K562 (cell line): Measurements from ENCODE around the gene HECW1. TPM values are rescaled to one million over a fixed set of nuclear protein-coding genes. Genes with fewer than 3 reads are reported as not detected.

Experiments
- ATAC-seq: fragments of 200-7000 bp; cut with Tn5 transposase; 3 replicates; pipeline ENCODE4 v1.9.1; 2020; ENCODE audit warnings: moderate library complexity
- BruUV-seq: library from RNA; stranded (reverse); fragments of 400-500 nt; replicated peaks from 2 replicates; lab custom pipeline; 2021; lab: Mats Ljungman, UMichigan
- CTCF ChIA-PET: fragments of 300-600 bp; formaldehyde crosslinking; extraction: SDS; loops from one replicate; lab custom pipeline; 2021; ENCODE audit warnings: low intra/inter-chr PET ratio; lab: Yijun Ruan, JAX
- POLR2A ChIA-PET: fragments of 300-600, 350-650 bp; sonication (Branson Sonifier 250); formaldehyde crosslinking; extraction: SDS; loops from one replicate; lab custom pipeline; 2021; ENCODE audit warnings: antibody characterized with exemption, inconsistent platforms; lab: Yijun Ruan, JAX
- DNase-seq, 4 experiments: peaks; one replicate each; pipeline versions ENCODE4 v3.0.0 to v3.0.0-alpha.2; 2011 to 2018; ENCODE audit warnings: low spot score in 3 of 4, mixed read lengths in 3 of 4; ENCODE audit errors: extremely low read depth in 1 of 4
- FAIRE-seq: peaks from 2 replicates; lab custom pipeline; 2011; peaks lifted over from hg19 to GRCh38; lab: Jason Lieb, UNC
- H2AFZ ChIP-seq: 2 replicates; pipeline ENCODE4 v1.6.0; 2011; ENCODE audit warnings: low read depth, low read length, control low read depth, inconsistent platforms
- H3K27ac ChIP-seq: fragments of 200-600 bp; 3 replicates; pipeline ENCODE4 v1.8.0; 2011; ENCODE audit warnings: low read depth, mild to moderate bottlenecking, control low read depth, inconsistent platforms, low read length, moderate library complexity, mixed read lengths; ENCODE audit errors: extremely low read depth
- H3K27me3 ChIP-seq, 2 experiments: fragments of 300-600 bp in 1 of 2; 2 replicates in 1 of 2; 3 replicates in 1 of 2; pipeline versions ENCODE4 v1.6.0 to v1.8.0; 2011; ENCODE audit warnings: inconsistent platforms in 2 of 2, low read length in 2 of 2, mild to moderate bottlenecking in 1 of 2, mixed read lengths in 1 of 2, moderate library complexity in 1 of 2; ENCODE audit not compliant: control insufficient read depth in 2 of 2, insufficient read depth in 2 of 2
- H3K36me3 ChIP-seq: fragments of 300-600 bp; 3 replicates; pipeline ENCODE4 v1.8.0; 2011; ENCODE audit warnings: mild to moderate bottlenecking, low read length, inconsistent platforms; ENCODE audit not compliant: control insufficient read depth, insufficient read depth
- H3K4me1 ChIP-seq, 2 experiments: fragments of 200-600 bp in 1 of 2; replicated peaks in 1 of 2; 2 replicates in 1 of 2; 3 replicates in 1 of 2; pipeline versions ENCODE4 v1.5.1 to v1.8.0; 2011; ENCODE audit warnings: inconsistent platforms in 2 of 2, low read length in 2 of 2, mild to moderate bottlenecking in 1 of 2, mixed read lengths in 1 of 2, moderate library complexity in 1 of 2; ENCODE audit not compliant: control insufficient read depth in 2 of 2, insufficient read depth in 2 of 2
- H3K4me2 ChIP-seq: 2 replicates; pipeline ENCODE4 v1.6.1; 2011; ENCODE audit warnings: low read length, control low read depth, inconsistent platforms, mixed read lengths; ENCODE audit not compliant: insufficient read depth
- H3K4me3 ChIP-seq: fragments of 200-600 bp; sonication (generic), shearing (Covaris generic); 2 replicates; pipeline ENCODE4 v1.5.1; 2016; ENCODE audit warnings: control low read depth, inconsistent platforms
- H3K79me2 ChIP-seq: fragments of 200-600 bp; 3 replicates; pipeline ENCODE4 v1.8.0; 2011; ENCODE audit warnings: low read length, inconsistent platforms; ENCODE audit not compliant: control insufficient read depth, insufficient read depth
- H3K9ac ChIP-seq, 2 experiments: 2 replicates each; pipeline versions ENCODE4 v1.6.0 to v1.6.1; 2011; ENCODE audit warnings: low read depth in 2 of 2, low read length in 2 of 2, control low read depth in 1 of 2, inconsistent platforms in 1 of 2, mild to moderate bottlenecking in 1 of 2, mixed read lengths in 1 of 2; ENCODE audit not compliant: insufficient read depth in 1 of 2
- H3K9me1 ChIP-seq: one replicate; pipeline ENCODE4 v1.6.0; 2011; ENCODE audit warnings: inconsistent platforms, mild to moderate bottlenecking, low read length, moderate library complexity; ENCODE audit not compliant: control insufficient read depth, insufficient read depth
- H3K9me3 ChIP-seq: replicated peaks from 2 replicates; pipeline ENCODE4 v1.5.1; 2011; ENCODE audit warnings: low read depth, low read length, inconsistent platforms; ENCODE audit not compliant: control insufficient read depth, insufficient read depth
- H4K20me1 ChIP-seq: replicated peaks from 2 replicates; pipeline ENCODE4 v1.6.1; 2011; ENCODE audit warnings: low read length, inconsistent platforms, mixed read lengths; ENCODE audit not compliant: control insufficient read depth, insufficient read depth
- CBX2 ChIP-seq: fragments of 200-600 bp; sonication (generic); IDR thresholded peaks from one replicate; pipeline ENCODE4 v1.6.1; 2012; ENCODE audit warnings: mild to moderate bottlenecking, low read length, inconsistent platforms; ENCODE audit not compliant: insufficient read depth, poor library complexity, severe bottlenecking
- CCNT2 ChIP-seq: IDR thresholded peaks from 2 replicates; pipeline ENCODE4 v1.6.1; 2011; ENCODE audit warnings: borderline replicate concordance, low read depth, mild to moderate bottlenecking, moderate library complexity, mixed read lengths, low read length; ENCODE audit not compliant: insufficient read length; ENCODE audit errors: extremely low read depth
- FOXK1 ChIP-seq: sonication (generic); formaldehyde crosslinking; IDR thresholded peaks from 2 replicates; pipeline ENCODE4 v1.8.0; 2022; ENCODE audit warnings: missing genetic modification reagents, mild to moderate bottlenecking, borderline replicate concordance
- MECOM ChIP-seq: fragments of 250-450 bp; sonication (Bioruptor Pico); IDR thresholded peaks from 2 replicates; pipeline ENCODE4 v1.8.0; 2022; ENCODE audit warnings: inconsistent platforms
- MTA1 ChIP-seq: fragments of 450-650 bp; IDR thresholded peaks from 2 replicates; pipeline ENCODE4 v1.6.1; 2017; ENCODE audit warnings: borderline replicate concordance
- PHF21A ChIP-seq: fragments of 450-650 bp; IDR thresholded peaks from 2 replicates; pipeline ENCODE4 v1.6.1; 2017; ENCODE audit warnings: low read depth, borderline replicate concordance
- STAT5B ChIP-seq: fragments of 250-450 bp; sonication (Bioruptor Pico); IDR thresholded peaks from 2 replicates; pipeline ENCODE4 v1.8.0; 2021; ENCODE audit warnings: mild to moderate bottlenecking, inconsistent platforms
- THRA ChIP-seq: fragments of 450-650 bp; IDR thresholded peaks from 2 replicates; pipeline ENCODE4 v1.6.1; 2017; ENCODE audit warnings: mild to moderate bottlenecking, moderate library complexity
- ZNF395 ChIP-seq: fragments of 200-800 bp; sonication (Bioruptor generic); IDR thresholded peaks from 2 replicates; pipeline ENCODE4 v1.6.1; 2017; ENCODE audit warnings: missing genetic modification characterization, missing compliant biosample characterization
- ZNF512 ChIP-seq: IDR thresholded peaks from 2 replicates; pipeline ENCODE4 v1.6.1; 2016; ENCODE audit warnings: missing genetic modification characterization, missing compliant biosample characterization
- ZNF57 ChIP-seq: fragments of 450-650 bp; formaldehyde crosslinking; IDR thresholded peaks from 2 replicates; pipeline ENCODE4 v1.4.0; 2020; ENCODE audit warnings: mild to moderate bottlenecking, moderate library complexity
- in situ Hi-C: fragments of 300-500 bp; cut with MboI; formaldehyde crosslinking; loops from 4 replicates; pipeline ENCODE4 v1.15.0; 2018; ENCODE audit warnings: inconsistent platforms, mixed read lengths
- intact Hi-C: fragments of 100-400 bp; cut with micrococcal nuclease; formaldehyde crosslinking; loops from 2 replicates; pipeline ENCODE4 v1.14.2; 2022
- polyA plus RNA-seq, 8 experiments: library from polyadenylated mRNA; depleted of rRNA in 4 of 8; stranded (reverse) in 5 of 8; unstranded in 3 of 8; fragments of >200 nt; fragmentation: Nextera tagmentation in 2 of 8; fragmentation: Illumina TruSeq in 1 of 8; extraction: Ambion mirVana in 2 of 8; extraction: Trizol in 1 of 8; gene quantifications; 2 replicates each; pipeline versions ENCODE4 v1.2.1 to v1.2.3, GENCODE V29; 2011 to 2014; ENCODE audit warnings: inconsistent platforms in 1 of 8, missing spikeins in 1 of 8
- total RNA-seq, 7 experiments: library from RNA; depleted of rRNA in 6 of 7; stranded (reverse); fragments of >200 nt in 6 of 7; fragmentation: Illumina TruSeq in 2 of 7; extraction: Trizol in 2 of 7; gene quantifications; 2 replicates each; pipeline versions ENCODE4 v1.2.1 to v1.2.3, GENCODE V29; 2011 to 2021; ENCODE audit warnings: low replicate concordance in 1 of 7
- TF ChIP-seq, protein P1 (sequence below): fragments of 450-650 bp; formaldehyde crosslinking; IDR thresholded peaks from 2 replicates; pipeline ENCODE4 v1.4.0; 2020; ENCODE audit warnings: mild to moderate bottlenecking, mixed read lengths
- TF ChIP-seq, protein P2 (sequence below): sonication (generic); formaldehyde crosslinking; IDR thresholded peaks from 2 replicates; pipeline ENCODE4 v1.8.1; 2023; ENCODE audit warnings: mild to moderate bottlenecking, missing genetic modification reagents

The HECW1 gene
- total and polyA plus RNA-seq, 9 of the 15 experiments (the other 6 are each of a cell fraction or from before 2014, with no cell fraction given): 0.07 to 0.31 (median 0.13) TPM; not detected in 4

GRCh38 chr7:43220250-43220649 lies 107.8 kb downstream of the HECW1 start (continued):
- TF ChIP-seq, protein P1, sequence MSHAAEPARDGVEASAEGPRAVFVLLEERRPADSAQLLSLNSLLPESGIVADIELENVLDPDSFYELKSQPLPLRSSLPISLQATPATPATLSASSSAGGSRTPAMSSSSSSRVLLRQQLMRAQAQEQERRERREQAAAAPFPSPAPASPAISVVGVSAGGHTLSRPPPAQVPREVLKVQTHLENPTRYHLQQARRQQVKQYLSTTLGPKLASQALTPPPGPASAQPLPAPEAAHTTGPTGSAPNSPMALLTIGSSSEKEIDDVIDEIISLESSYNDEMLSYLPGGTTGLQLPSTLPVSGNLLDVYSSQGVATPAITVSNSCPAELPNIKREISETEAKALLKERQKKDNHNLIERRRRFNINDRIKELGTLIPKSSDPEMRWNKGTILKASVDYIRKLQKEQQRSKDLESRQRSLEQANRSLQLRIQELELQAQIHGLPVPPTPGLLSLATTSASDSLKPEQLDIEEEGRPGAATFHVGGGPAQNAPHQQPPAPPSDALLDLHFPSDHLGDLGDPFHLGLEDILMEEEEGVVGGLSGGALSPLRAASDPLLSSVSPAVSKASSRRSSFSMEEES (CRISPR knock-in tag): peak; percentile 95
- TF ChIP-seq STAT5B: no peak
- TF ChIP-seq, all 486 proteins: peak for 7

DNA sequence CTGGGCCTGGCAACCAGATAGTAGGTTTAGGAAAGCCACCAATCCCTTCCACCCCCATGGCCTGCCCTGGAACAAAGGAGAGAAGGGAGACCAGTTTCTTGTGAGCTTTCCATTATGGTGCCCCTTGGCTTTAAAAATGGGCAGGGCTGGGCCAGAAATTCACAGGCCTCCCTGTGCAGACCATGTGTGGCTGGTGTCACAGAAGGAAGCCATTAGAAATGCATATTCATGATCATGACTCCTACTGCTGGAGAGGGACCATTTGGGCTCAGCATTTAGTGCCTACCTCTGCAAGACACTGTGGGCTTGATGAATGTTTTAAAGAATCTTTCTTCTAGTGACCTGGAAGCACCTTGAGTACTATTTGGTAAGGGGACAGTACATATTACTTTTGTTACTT lies 108.3 kb downstream of the HECW1 start:
- intact Hi-C loops: no loop called here
- H3K4me3 ChIP-seq: no peak overlapping the region
- H3K36me3 ChIP-seq: no peaks in the 10 kb centered on the region
- no peaks in the 10 kb centered on the region for H3K4me1 ChIP-seq
- H3K9ac ChIP-seq: no peak overlapping the region
- in situ Hi-C loops: no loop called here
- H4K20me1 ChIP-seq: no peaks in the 10 kb centered on the region
- FAIRE-seq: no peak
- no peak overlapping the region for H2AFZ ChIP-seq
- DNase-seq: no peak
- BruUV-seq: no TSS peak
- ChIA-PET POLR2A (interaction anchor here (1.0 kb wide), 2 partner anchors 16 to 23 kb away, joined by 3 read pairs; no protein-coding TSS in a partner anchor), CTCF (no interaction called here)
- ATAC-seq: no peak
- no peaks in the 10 kb centered on the region for H3K9me3 ChIP-seq
- H3K79me2 ChIP-seq: no peaks in the 10 kb centered on the region
- H3K27me3 ChIP-seq: peaks cover 1 to 31% of the 10 kb centered on the region in 2 experiments; a peak in 2 of 5 replicates
- no peaks in the 10 kb centered on the region for H3K9me1 ChIP-seq
- no peak overlapping the region for H3K27ac ChIP-seq
- no peak overlapping the region for H3K4me2 ChIP-seq
- TF ChIP-seq CCNT2 (no peak), CBX2 (no peak), PHF21A (no peak), ZNF57 (CRISPR knock-in tag) (no peak), THRA (no peak), MECOM (no peak), MTA1 (no peak), ZNF395 (CRISPR knock-in tag) (no peak), ZNF512 (no peak), FOXK1 (CRISPR knock-in tag) (no peak)
- TF ChIP-seq, protein P2, sequence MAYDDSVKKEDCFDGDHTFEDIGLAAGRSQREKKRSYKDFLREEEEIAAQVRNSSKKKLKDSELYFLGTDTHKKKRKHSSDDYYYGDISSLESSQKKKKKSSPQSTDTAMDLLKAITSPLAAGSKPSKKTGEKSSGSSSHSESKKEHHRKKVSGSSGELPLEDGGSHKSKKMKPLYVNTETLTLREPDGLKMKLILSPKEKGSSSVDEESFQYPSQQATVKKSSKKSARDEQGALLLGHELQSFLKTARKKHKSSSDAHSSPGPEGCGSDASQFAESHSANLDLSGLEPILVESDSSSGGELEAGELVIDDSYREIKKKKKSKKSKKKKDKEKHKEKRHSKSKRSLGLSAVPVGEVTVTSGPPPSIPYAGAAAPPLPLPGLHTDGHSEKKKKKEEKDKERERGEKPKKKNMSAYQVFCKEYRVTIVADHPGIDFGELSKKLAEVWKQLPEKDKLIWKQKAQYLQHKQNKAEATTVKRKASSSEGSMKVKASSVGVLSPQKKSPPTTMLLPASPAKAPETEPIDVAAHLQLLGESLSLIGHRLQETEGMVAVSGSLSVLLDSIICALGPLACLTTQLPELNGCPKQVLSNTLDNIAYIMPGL (CRISPR knock-in tag): no peak
